ENCODE measurements around the gene IL1RL1.

DNA sequence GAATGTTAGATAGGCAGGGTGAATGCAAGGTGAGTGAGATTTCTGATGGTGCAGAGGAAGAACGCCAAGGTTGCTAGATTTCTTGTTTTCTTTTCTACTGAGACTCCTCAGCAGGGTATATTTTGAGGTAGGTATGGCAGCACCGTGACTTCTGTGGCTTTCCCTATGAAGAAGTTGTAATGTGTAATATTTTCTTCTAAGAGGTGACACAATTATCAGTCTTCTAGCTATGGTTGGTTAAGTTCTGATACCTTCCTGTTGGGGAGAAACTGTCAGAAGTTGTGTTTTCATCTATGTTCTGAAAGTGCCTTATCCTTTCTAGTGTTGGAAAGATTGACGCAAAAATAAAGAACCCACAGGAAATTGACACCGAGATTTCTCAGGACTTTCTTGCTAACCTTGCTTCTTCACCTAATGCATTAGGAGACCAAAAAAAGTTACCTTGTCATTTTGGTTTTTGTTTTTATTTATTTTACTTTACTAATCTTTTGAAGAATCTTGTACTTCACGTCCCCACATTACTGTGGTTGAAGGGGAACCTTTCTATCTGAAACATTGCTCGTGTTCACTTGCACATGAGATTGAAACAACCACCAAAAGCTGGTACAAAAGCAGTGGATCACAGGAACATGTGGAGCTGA is 56.1 kb downstream of the IL1RL1 start:
- TF ChIP-seq, protein P1, sequence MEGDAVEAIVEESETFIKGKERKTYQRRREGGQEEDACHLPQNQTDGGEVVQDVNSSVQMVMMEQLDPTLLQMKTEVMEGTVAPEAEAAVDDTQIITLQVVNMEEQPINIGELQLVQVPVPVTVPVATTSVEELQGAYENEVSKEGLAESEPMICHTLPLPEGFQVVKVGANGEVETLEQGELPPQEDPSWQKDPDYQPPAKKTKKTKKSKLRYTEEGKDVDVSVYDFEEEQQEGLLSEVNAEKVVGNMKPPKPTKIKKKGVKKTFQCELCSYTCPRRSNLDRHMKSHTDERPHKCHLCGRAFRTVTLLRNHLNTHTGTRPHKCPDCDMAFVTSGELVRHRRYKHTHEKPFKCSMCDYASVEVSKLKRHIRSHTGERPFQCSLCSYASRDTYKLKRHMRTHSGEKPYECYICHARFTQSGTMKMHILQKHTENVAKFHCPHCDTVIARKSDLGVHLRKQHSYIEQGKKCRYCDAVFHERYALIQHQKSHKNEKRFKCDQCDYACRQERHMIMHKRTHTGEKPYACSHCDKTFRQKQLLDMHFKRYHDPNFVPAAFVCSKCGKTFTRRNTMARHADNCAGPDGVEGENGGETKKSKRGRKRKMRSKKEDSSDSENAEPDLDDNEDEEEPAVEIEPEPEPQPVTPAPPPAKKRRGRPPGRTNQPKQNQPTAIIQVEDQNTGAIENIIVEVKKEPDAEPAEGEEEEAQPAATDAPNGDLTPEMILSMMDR (tag by site-specific recombination; IDR thresholded peaks at IDR 0.05): no peak
- TF ChIP-seq KLF1 (tag by site-specific recombination; IDR thresholded peaks at IDR 0.05) (no peak), ZNF48 (tag by site-specific recombination; IDR thresholded peaks at IDR 0.05) (no peak), ZNF24 (tag by site-specific recombination; IDR thresholded peaks at IDR 0.05) (no peak), ZSCAN16 (tag by site-specific recombination; IDR thresholded peaks at IDR 0.05) (no peak), SCRT1 (tag by site-specific recombination; IDR thresholded peaks at IDR 0.05; ENCODE audit: borderline replicate concordance) (no peak), ZNF664 (tag by site-specific recombination; IDR thresholded peaks at IDR 0.05) (no peak)
- TF ChIP-seq, protein P2, sequence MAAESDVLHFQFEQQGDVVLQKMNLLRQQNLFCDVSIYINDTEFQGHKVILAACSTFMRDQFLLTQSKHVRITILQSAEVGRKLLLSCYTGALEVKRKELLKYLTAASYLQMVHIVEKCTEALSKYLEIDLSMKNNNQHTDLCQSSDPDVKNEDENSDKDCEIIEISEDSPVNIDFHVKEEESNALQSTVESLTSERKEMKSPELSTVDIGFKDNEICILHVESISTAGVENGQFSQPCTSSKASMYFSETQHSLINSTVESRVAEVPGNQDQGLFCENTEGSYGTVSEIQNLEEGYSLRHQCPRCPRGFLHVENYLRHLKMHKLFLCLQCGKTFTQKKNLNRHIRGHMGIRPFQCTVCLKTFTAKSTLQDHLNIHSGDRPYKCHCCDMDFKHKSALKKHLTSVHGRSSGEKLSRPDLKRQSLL (tag by site-specific recombination; IDR thresholded peaks at IDR 0.05): no peak
- TF ChIP-seq, protein P3, sequence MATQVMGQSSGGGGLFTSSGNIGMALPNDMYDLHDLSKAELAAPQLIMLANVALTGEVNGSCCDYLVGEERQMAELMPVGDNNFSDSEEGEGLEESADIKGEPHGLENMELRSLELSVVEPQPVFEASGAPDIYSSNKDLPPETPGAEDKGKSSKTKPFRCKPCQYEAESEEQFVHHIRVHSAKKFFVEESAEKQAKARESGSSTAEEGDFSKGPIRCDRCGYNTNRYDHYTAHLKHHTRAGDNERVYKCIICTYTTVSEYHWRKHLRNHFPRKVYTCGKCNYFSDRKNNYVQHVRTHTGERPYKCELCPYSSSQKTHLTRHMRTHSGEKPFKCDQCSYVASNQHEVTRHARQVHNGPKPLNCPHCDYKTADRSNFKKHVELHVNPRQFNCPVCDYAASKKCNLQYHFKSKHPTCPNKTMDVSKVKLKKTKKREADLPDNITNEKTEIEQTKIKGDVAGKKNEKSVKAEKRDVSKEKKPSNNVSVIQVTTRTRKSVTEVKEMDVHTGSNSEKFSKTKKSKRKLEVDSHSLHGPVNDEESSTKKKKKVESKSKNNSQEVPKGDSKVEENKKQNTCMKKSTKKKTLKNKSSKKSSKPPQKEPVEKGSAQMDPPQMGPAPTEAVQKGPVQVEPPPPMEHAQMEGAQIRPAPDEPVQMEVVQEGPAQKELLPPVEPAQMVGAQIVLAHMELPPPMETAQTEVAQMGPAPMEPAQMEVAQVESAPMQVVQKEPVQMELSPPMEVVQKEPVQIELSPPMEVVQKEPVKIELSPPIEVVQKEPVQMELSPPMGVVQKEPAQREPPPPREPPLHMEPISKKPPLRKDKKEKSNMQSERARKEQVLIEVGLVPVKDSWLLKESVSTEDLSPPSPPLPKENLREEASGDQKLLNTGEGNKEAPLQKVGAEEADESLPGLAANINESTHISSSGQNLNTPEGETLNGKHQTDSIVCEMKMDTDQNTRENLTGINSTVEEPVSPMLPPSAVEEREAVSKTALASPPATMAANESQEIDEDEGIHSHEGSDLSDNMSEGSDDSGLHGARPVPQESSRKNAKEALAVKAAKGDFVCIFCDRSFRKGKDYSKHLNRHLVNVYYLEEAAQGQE (tag by site-specific recombination; IDR thresholded peaks at IDR 0.05): no peak
- TF ChIP-seq, protein P4, sequence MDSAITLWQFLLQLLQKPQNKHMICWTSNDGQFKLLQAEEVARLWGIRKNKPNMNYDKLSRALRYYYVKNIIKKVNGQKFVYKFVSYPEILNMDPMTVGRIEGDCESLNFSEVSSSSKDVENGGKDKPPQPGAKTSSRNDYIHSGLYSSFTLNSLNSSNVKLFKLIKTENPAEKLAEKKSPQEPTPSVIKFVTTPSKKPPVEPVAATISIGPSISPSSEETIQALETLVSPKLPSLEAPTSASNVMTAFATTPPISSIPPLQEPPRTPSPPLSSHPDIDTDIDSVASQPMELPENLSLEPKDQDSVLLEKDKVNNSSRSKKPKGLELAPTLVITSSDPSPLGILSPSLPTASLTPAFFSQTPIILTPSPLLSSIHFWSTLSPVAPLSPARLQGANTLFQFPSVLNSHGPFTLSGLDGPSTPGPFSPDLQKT (IDR thresholded peaks at IDR 0.05; ENCODE audit: borderline replicate concordance, low read depth, low read length): no peak
